Natural killer cell (primary cell): ENCODE results near the gene PGAP3. TPM values are rescaled to one million over a fixed set of nuclear protein-coding genes. Genes with fewer than 3 reads are reported as not detected.
A peak's percentile ranks its signal among the peaks of the same experiment; 100 is the strongest.

Source experiments
- ATAC-seq, 3 donors: fragments of 150-1000 bp in 2 of 3; fragments of 200-7000 bp in 1 of 3; cut with Tn5 transposase; 1 replicate in 1 of 3; 2 replicates in 2 of 3; pipeline ENCODE4 v1.10.0; 2021; ENCODE audit warnings: mild to moderate bottlenecking in 2 of 3, moderate library complexity in 2 of 3
- DNase-seq, 2 donors: peaks; one replicate each; pipeline versions ENCODE4 v3.0.0 to v3.0.0-alpha.2; 2013 to 2021; ENCODE audit warnings: mixed read lengths in 1 of 2
- H3K27ac ChIP-seq: one replicate; pipeline ENCODE4 v1.5.1; 2013; ENCODE audit warnings: mild to moderate bottlenecking, low read length
- H3K27me3 ChIP-seq: one replicate; pipeline ENCODE4 v1.6.1; 2013; ENCODE audit warnings: low read length; ENCODE audit not compliant: control insufficient read depth, insufficient read depth
- H3K36me3 ChIP-seq: one replicate; pipeline ENCODE4 v1.6.1; 2013; ENCODE audit warnings: low read length; ENCODE audit not compliant: control insufficient read depth, insufficient read depth
- H3K4me1 ChIP-seq: one replicate; pipeline ENCODE4 v1.6.1; 2013; ENCODE audit warnings: low read length; ENCODE audit not compliant: control insufficient read depth, insufficient read depth
- H3K4me3 ChIP-seq: one replicate; pipeline ENCODE4 v1.5.1; 2013; ENCODE audit warnings: low read length
- H3K9me3 ChIP-seq: one replicate; pipeline ENCODE4 v1.6.1; 2013; ENCODE audit warnings: low read length; ENCODE audit not compliant: control insufficient read depth, insufficient read depth
- H3K27ac Mint-ChIP-seq, 2 donors: one replicate each; pipeline ENCODE4 v1.8.0; 2022; ENCODE audit warnings: mild to moderate bottlenecking in 2 of 2, mixed read lengths in 2 of 2, moderate library complexity in 1 of 2
- H3K27me3 Mint-ChIP-seq, 2 donors: one replicate each; pipeline ENCODE4 v1.8.0; 2022; ENCODE audit warnings: low read depth in 2 of 2, mixed read lengths in 2 of 2
- H3K36me3 Mint-ChIP-seq: one replicate; pipeline ENCODE4 v1.8.0; 2022; ENCODE audit warnings: mixed read lengths
- H3K4me1 Mint-ChIP-seq, 2 donors: one replicate each; pipeline ENCODE4 v1.8.0; 2022; ENCODE audit warnings: mixed read lengths in 2 of 2
- H3K4me3 Mint-ChIP-seq: one replicate; pipeline ENCODE4 v1.8.0; 2022; ENCODE audit warnings: mild to moderate bottlenecking, moderate library complexity, mixed read lengths
- H3K9me3 Mint-ChIP-seq, 2 donors: one replicate each; pipeline ENCODE4 v1.8.0; 2022; ENCODE audit warnings: mixed read lengths in 2 of 2
- WGBS: methylation state at CpG from one replicate; pipeline ENCODE4 v1.1.7; 2013; ENCODE audit warnings: missing lambda C conversion rate; ENCODE audit not compliant: insufficient coverage; 5-methylcytosine and 5-hydroxymethylcytosine counted together
- intact Hi-C: fragments of 100-400 bp; cut with micrococcal nuclease; formaldehyde crosslinking; loops from one replicate; pipeline ENCODE4 v1.14.2; 2022
- total RNA-seq, 4 donors: library from RNA; stranded (reverse); fragments of 120-200 nt in 1 of 4; gene quantifications; one replicate each; pipeline versions ENCODE4 v1.2.3 to v1.2.4, GENCODE V29; 2013 to 2022
- TF ChIP-seq, protein P1 (sequence below): fragments of 200-600 bp; IDR thresholded peaks from one replicate; pipeline ENCODE4 v1.8.0; 2022; ENCODE audit warnings: antibody characterized with exemption

Gene PGAP3
- total RNA-seq, 3 donors from 2014 or later (not counting 1 experiment from before 2014, with no cell fraction given), result 45.8 to 57.8 (median 52.4) TPM

DNA sequence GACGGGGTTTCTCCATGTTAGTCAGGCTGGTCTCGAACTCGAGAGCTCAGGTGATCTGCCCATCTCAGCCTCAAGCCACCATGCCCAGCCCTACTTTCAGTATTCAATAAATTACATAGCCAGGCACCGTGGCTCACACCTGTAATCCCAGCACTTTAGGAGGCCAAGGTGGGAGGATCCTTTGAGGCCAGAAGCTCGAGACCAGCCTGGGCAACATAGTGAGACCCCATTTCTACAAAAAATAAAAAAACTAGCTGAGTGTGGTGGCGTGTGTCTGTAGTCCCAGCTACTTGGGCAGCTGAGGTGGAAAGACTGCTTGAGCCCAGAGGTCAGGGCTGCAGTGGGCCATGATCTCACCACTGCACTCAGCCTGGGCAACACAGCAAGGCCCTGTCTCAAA is 34.2 kb upstream of the PGAP3 start:
- H3K27ac Mint-ChIP-seq, result no peak overlapping the region

DNA sequence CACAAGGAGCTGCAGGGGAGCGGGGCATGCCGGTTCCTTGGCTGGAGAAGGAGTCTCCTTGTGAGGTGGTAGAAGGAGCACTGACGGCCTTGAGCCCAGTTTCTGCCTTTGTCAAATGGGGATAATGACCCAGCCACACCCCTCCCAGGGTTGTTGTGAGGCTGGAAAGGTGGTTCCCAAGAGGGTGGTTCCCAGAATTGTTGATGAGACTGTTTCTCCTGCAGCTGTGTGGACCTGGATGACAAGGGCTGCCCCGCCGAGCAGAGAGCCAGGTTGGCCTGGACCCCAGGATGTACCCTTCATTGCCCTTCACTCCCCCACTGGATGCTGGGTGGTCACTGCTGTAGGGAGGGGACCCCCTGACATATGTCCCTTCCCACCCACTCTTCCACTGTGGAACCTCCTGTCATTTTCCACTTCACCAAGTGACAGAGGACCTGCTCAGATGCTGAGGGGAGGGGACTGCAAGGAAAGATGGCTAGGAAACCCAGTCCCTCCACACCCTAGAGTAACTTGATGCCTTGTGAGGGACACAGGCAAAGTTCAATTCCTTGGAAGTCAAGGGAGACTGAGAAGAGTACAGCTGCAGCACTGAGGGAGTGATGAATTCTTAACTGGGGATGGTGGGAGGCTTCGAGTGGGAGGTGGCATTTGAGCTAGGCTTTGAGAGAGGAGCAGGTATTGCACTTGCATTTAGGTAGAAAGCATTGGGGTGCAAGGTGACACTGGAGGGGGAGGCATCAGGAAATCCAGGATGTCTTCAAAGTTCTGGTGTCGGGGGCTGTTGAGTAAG is 31.9 kb upstream of the PGAP3 start:
- no peaks in the 10 kb centered on the region for H3K27me3 Mint-ChIP-seq
- H3K4me1 ChIP-seq, result no peaks in the 10 kb centered on the region
- peaks cover 0 to 5% of the 10 kb centered on the region in 2 donors for H3K4me1 Mint-ChIP-seq
- H3K4me3 ChIP-seq, result no peak overlapping the region
- H3K4me3 Mint-ChIP-seq, result no peak overlapping the region
- H3K9me3 ChIP-seq, result no peaks in the 10 kb centered on the region
- H3K27ac Mint-ChIP-seq, result no peak overlapping the region
- WGBS, result 85% methylated on average over 3 of the region's 7 CpGs
- intact Hi-C loops, result no loop called here
- DNase-seq, result no peak
- TF ChIP-seq, protein P1, sequence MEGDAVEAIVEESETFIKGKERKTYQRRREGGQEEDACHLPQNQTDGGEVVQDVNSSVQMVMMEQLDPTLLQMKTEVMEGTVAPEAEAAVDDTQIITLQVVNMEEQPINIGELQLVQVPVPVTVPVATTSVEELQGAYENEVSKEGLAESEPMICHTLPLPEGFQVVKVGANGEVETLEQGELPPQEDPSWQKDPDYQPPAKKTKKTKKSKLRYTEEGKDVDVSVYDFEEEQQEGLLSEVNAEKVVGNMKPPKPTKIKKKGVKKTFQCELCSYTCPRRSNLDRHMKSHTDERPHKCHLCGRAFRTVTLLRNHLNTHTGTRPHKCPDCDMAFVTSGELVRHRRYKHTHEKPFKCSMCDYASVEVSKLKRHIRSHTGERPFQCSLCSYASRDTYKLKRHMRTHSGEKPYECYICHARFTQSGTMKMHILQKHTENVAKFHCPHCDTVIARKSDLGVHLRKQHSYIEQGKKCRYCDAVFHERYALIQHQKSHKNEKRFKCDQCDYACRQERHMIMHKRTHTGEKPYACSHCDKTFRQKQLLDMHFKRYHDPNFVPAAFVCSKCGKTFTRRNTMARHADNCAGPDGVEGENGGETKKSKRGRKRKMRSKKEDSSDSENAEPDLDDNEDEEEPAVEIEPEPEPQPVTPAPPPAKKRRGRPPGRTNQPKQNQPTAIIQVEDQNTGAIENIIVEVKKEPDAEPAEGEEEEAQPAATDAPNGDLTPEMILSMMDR, result no peak
- no peak overlapping the region for H3K27ac ChIP-seq
- ATAC-seq, result no peak
- H3K9me3 Mint-ChIP-seq, result no peaks in the 10 kb centered on the region
- H3K36me3 ChIP-seq, result peaks cover 16% of the 10 kb centered on the region
- no peaks in the 10 kb centered on the region for H3K36me3 Mint-ChIP-seq
- H3K27me3 ChIP-seq, result no peaks in the 10 kb centered on the region

More for the DNA sequence above, 34.2 kb upstream of the PGAP3 start:
- no peak for ATAC-seq
- no peaks in the 10 kb centered on the region for H3K9me3 ChIP-seq
- intact Hi-C loops, result no loop called here
- TF ChIP-seq, protein P1, result no peak
- no peaks in the 10 kb centered on the region for H3K9me3 Mint-ChIP-seq
- no peak for DNase-seq
- peaks cover 17% of the 10 kb centered on the region for H3K36me3 ChIP-seq
- H3K36me3 Mint-ChIP-seq, result no peaks in the 10 kb centered on the region
- no peaks in the 10 kb centered on the region for H3K4me1 ChIP-seq
- no peak overlapping the region for H3K4me3 ChIP-seq
- H3K4me3 Mint-ChIP-seq, result no peak overlapping the region
- WGBS, result 94% methylated on average over 6 of the region's 6 CpGs
- H3K27ac ChIP-seq, result no peak overlapping the region
- no peaks in the 10 kb centered on the region for H3K27me3 ChIP-seq
- peaks cover 4 to 20% of the 10 kb centered on the region in 2 donors for H3K4me1 Mint-ChIP-seq
- H3K27me3 Mint-ChIP-seq, result no peaks in the 10 kb centered on the region

DNA sequence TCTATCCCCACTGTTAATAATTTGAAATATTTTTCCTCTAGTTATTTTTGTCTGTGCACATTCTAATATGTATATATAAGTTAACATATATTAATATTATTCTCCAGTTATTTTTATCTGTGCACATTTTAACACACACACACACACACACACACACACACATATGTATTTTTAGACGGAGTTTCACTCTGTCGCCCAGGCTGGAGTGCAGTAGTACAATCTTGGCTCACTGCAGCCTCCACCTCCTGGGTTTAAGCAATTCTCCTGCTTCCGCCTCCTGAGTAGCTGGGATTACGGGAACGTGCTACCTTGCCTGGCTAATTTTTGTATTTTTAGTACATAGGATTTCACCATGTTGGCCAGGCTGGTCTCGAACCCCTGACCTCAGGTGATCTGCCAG is 29.8 kb upstream of the PGAP3 start:
- Histone ChIP-seq H3K4me3 (no peak overlapping the region), H3K27ac (no peak overlapping the region), H3K27me3 (no peaks in the 10 kb centered on the region), H3K9me3 (no peaks in the 10 kb centered on the region), H3K4me1 (no peaks in the 10 kb centered on the region), H3K36me3 (peaks cover 13% of the 10 kb centered on the region)
- TF ChIP-seq, protein P1, result no peak
- intact Hi-C loops, result no loop called here
- Mint-ChIP-seq H3K4me3 (no peak overlapping the region), H3K27me3 (no peaks in the 10 kb centered on the region), H3K9me3 (no peaks in the 10 kb centered on the region), H3K4me1 (peaks cover 2 to 7% of the 10 kb centered on the region in 2 donors), H3K36me3 (no peaks in the 10 kb centered on the region), H3K27ac (peak overlapping the region in 1 of 2 donors; percentile 36)
- ATAC-seq (no peak), DNase-seq (no peak)
- 98% methylated on average over 6 of the region's 6 CpGs for WGBS
